ENCODE data around the gene TARS1.

GRCh38 chr5:33420946-33421345 is 19.8 kb upstream of the TARS1 start:
- no peak for TF ChIP-seq CTCF (IDR thresholded peaks at IDR 0.05)
- TF ChIP-seq POLR2A (IDR thresholded peaks at IDR 0.05), result no peak
